Left renal pelvis (tissue), 4 donors: ENCODE measurements around the gene TNK1. TPM values are rescaled to one million over a fixed set of nuclear protein-coding genes. Genes with fewer than 3 reads are reported as not detected.
A peak's percentile ranks its signal among the peaks of the same experiment; 100 is the strongest.

Experiments used
- DNase-seq, 4 donors: peaks; one replicate each; pipeline ENCODE4 v3.0.0-alpha.2; 2013; ENCODE audit warnings: low read depth in 4 of 4, low spot score in 3 of 4
- polyA plus RNA-seq, 4 donors: library from polyadenylated mRNA; unstranded; fragments of 120-200 nt; gene quantifications; one replicate each; pipeline ENCODE4 v1.2.1, GENCODE V29; 2013; ENCODE audit not compliant: insufficient read length in 4 of 4

The TNK1 gene
- polyA plus RNA-seq, 4 donors: 1.00 to 6.1 (median 5.2) TPM

GRCh38 chr17:7429722-7430121 lies 48.8 kb downstream of the TNK1 start:
- DNase-seq: no peak

- no peak for DNase-seq
Measured at GRCh38 chr17:7431231-7431630, 50.3 kb downstream of the TNK1 start.

- no peak for DNase-seq
Measured at GRCh38 chr17:7432296-7432695, 51.4 kb downstream of the TNK1 start.

DNA sequence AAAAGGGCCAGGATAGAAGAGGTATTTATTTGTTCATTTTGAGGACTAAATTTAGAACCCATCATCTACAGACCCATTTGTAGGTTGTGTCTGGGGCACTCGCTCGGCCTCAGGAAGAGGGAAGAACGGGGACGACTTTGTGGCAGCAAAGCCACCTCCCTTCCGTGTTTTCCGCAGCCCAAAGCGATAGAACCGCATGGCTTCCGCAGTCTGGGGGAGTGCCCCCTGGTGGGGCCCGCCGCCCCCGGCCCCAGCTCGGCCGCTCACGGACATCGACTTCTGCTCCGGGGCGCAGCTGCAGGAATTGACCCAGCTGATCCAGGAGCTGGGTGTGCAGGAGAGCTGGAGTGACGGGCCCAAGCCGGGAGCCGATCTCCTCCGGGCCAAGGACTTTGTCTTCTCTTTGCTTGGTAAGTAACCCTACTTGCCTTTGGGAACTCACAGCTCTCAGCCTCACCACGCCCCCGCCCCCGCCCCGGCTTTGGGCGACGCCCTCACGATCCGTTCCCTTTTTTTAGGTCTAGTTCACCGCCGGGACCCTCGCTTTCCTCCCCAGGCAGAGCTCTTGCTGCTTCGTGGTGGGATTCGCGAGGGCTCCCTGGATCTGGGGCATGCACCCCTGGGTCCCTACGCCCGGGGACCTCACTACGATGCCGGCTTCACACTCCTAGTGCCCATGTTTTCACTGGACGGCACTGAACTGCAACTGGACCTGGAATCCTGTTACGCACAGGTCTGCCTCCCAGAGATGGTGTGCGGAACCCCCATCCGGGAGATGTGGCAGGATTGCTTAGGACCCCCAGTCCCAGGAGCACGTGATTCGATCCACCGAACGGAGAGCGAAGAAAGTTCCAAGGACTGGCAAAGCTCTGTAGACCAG lies 55.0 kb downstream of the TNK1 start:
- DNase-seq: peak in 1 of 4 donors; percentile 9

DNA sequence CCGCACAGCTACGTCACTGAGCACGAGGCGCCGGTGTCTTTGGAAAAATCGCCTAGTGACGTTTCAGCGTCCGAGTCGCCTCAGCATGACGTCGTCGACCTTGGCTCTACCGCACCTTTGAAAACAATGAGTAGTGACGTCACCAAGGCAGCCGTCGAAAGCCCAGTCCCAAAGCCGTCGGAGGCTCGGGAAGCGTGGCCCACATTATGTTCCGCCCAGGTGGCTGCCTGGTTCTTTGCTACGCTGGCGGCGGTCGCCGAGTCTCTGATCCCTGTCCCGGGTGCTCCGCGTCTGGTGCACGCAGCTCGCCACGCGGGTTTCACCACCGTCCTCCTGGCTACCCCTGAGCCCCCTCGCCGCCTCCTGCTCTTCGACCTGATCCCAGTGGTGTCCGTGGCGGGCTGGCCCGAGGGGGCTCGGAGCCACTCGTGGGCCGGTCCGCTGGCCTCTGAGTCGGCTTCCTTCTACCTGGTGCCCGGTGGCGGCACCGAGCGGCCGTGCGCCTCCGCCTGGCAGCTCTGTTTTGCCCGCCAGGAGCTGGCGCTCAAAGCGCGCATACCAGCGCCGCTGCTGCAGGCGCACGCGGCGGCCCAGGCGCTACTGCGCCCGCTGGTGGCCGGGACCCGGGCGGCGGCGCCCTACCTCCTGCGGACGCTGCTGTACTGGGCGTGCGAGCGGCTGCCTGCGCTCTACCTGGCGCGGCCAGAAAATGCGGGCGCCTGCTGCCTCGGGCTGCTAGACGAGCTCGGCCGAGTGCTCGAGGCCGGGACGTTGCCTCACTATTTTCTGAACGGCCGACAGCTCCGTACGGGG lies 55.9 kb downstream of the TNK1 start:
- peak in 1 of 4 donors; percentile 71 for DNase-seq

DNA sequence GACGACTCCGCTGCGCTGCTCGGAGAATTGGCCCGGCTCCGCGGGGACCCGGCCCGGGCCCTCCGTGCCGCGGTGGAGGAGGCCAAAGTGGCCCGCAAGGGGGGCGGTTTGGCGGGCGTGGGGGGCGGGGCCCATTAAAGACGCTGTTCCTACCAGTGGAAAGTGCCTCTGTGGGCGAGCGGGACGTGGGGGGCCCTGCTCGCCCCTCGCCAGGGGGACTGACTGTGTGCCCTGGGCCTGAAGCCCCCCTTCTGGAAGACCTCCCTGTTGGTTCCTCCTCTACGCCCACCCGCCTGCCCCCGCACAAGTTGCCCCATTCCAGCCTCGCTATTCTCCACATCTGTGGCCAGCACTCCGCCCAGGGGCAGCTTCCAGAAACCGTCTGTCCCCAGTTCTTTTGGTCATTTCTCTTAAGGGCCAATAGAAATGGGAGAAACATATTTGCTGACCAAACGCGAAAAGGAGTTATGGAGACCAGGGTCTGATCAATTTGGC lies 56.5 kb downstream of the TNK1 start:
- DNase-seq: no peak

- DNase-seq: peak in 1 of 4 donors; percentile 24
Measured at GRCh38 chr17:7437950-7438614, 57.2 kb downstream of the TNK1 start.

DNA sequence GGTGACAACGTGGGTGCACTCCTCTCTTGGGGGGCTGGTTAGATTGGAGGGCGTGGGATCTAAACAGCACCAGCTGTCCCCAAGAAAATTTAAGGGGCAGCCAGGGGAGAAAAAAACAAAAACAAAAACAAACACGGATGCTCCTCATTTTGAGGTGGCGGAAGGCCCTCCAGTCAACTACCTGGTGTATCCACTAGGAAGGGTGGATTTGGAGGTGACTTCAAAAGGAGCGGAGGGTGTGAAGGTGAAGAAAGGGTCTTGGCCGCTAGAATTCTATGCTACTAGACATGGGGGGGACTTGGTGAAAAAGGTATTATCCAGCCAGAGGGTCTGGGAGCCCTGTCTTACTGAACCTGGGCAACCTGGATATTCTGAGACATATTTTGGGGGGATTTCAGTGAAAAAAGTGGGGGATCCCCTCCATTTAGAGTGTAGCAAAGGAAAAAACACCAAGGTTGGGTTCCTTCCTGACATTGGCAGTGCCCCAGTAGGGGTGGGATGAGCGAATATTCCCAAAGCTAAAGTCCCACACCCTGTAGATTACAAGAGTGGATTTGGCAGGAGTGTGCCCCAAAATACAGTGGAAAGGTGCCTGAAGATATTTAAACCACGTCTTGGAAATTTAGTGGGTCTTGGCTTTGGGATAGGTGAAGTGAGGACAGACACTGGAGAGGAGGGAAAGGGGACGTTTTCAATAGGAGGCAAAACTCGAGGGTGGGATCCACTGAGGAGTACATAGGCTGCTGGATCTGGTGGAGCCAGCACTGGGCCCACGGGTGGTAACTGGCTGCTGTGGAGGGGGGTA lies 58.0 kb downstream of the TNK1 start:
- no peak for DNase-seq

Other genes starting within 250 kb of the TNK1 start
- gene ASGR1, start 201.7 kb upstream of the TNK1 start, polyA plus RNA-seq: 1 to 10 TPM; 3.9 to 7.9 (median 5.9) TPM
- 10 to 100 TPM; 25.8 to 50.7 (median 41.7) TPM for gene DLG4, start 161.3 kb upstream of the TNK1 start, polyA plus RNA-seq
- 100 to 1,000 TPM; 318 to 561 (median 453) TPM for gene ACADVL, start 161.2 kb upstream of the TNK1 start, polyA plus RNA-seq
- 10 to 100 TPM; 46.3 to 70.6 (median 51.4) TPM for gene DVL2, start 146.6 kb upstream of the TNK1 start, polyA plus RNA-seq
- gene PHF23, start 141.6 kb upstream of the TNK1 start, polyA plus RNA-seq: 10 to 100 TPM; 39.1 to 62.6 (median 52.5) TPM
- 100 to 1,000 TPM; 327 to 487 (median 427) TPM for gene GABARAP, start 138.6 kb upstream of the TNK1 start, polyA plus RNA-seq
- gene CTDNEP1, start 129.4 kb upstream of the TNK1 start, polyA plus RNA-seq: 100 to 1,000 TPM; 146 to 158 (median 156) TPM
- gene ELP5, start 128.9 kb upstream of the TNK1 start, polyA plus RNA-seq: 10 to 100 TPM; 45.9 to 53.5 (median 48.1) TPM
- gene CLDN7, start 118.6 kb upstream of the TNK1 start, polyA plus RNA-seq: 10 to 100 TPM in 3 of 4 donors, 1 to 10 TPM in 1; 1.3 to 58.7 (median 50.8) TPM
- gene SLC2A4, start 99.4 kb upstream of the TNK1 start, polyA plus RNA-seq: 1 to 10 TPM; 1.5 to 2.8 (median 1.9) TPM
- 1 to 10 TPM; 1.9 to 4.1 (median 2.7) TPM for gene YBX2, start 86.5 kb upstream of the TNK1 start, polyA plus RNA-seq
- gene EIF5A, start 73.5 kb upstream of the TNK1 start, polyA plus RNA-seq: 100 to 1,000 TPM; 247 to 327 (median 311) TPM
- 100 to 1,000 TPM in 1 of 4 donors, 10 to 100 TPM in 3; 73.8 to 104 (median 90.1) TPM for gene GPS2, start 65.7 kb upstream of the TNK1 start, polyA plus RNA-seq
- gene NEURL4, start 51.8 kb upstream of the TNK1 start, polyA plus RNA-seq: 10 to 100 TPM; 25.7 to 43.8 (median 27.8) TPM
- gene ACAP1, start 44.6 kb upstream of the TNK1 start, polyA plus RNA-seq: 10 to 100 TPM in 2 of 4 donors, 1 to 10 TPM in 2; 6.9 to 11.0 (median 8.8) TPM
- gene KCTD11, start 28.9 kb upstream of the TNK1 start, polyA plus RNA-seq: 10 to 100 TPM; 10.9 to 12.1 (median 11.6) TPM
- not detected for gene TMEM95, start 25.9 kb upstream of the TNK1 start, polyA plus RNA-seq
- gene PLSCR3, start 13.4 kb downstream of the TNK1 start, polyA plus RNA-seq: 10 to 100 TPM; 30.3 to 48.7 (median 39.6) TPM
- gene TMEM256, start 23.0 kb downstream of the TNK1 start, polyA plus RNA-seq: 10 to 100 TPM; 52.8 to 90.1 (median 80.5) TPM
- 10 to 100 TPM; 21.4 to 55.8 (median 32.8) TPM for gene NLGN2, start 26.8 kb downstream of the TNK1 start, polyA plus RNA-seq
- not detected for gene SPEM1, start 39.2 kb downstream of the TNK1 start, polyA plus RNA-seq
- gene SPEM2, start 44.5 kb downstream of the TNK1 start, polyA plus RNA-seq: under 1 TPM in 1 of 4 donors, not detected in 3; 0.18 TPM
- gene SPEM3, start 47.8 kb downstream of the TNK1 start, polyA plus RNA-seq: not detected
- 1 to 10 TPM; 1.1 to 4.8 (median 3.8) TPM for gene TMEM102, start 54.3 kb downstream of the TNK1 start, polyA plus RNA-seq
- 10 to 100 TPM in 1 of 4 donors, 1 to 10 TPM in 3; 5.6 to 17.1 (median 8.5) TPM for gene FGF11, start 58.4 kb downstream of the TNK1 start, polyA plus RNA-seq
- 10 to 100 TPM in 2 of 4 donors, 1 to 10 TPM in 2; 9.0 to 15.1 (median 9.8) TPM for gene CHRNB1, start 64.0 kb downstream of the TNK1 start, polyA plus RNA-seq
- gene ZBTB4, start 98.5 kb downstream of the TNK1 start, polyA plus RNA-seq: 10 to 100 TPM; 36.1 to 46.1 (median 43.4) TPM
- gene SLC35G6, start 100.4 kb downstream of the TNK1 start, polyA plus RNA-seq: under 1 TPM in 2 of 4 donors, not detected in 2; 0.12 to 0.46 TPM
- 100 to 1,000 TPM; 105 to 159 (median 123) TPM for gene POLR2A, start 103.3 kb downstream of the TNK1 start, polyA plus RNA-seq
- gene TNFSF12, start 168.0 kb downstream of the TNK1 start, polyA plus RNA-seq: 10 to 100 TPM; 20.3 to 43.5 (median 25.8) TPM
- 10 to 100 TPM in 3 of 4 donors, 1 to 10 TPM in 1; 7.1 to 15.7 (median 12.7) TPM for gene TNFSF13, start 177.7 kb downstream of the TNK1 start, polyA plus RNA-seq
- 10 to 100 TPM; 57.4 to 83.0 (median 73.6) TPM for gene SENP3, start 180.8 kb downstream of the TNK1 start, polyA plus RNA-seq
- 10 to 100 TPM; 32.3 to 70.7 (median 54.9) TPM for gene CD68, start 198.5 kb downstream of the TNK1 start, polyA plus RNA-seq
- 100 to 1,000 TPM in 3 of 4 donors, 10 to 100 TPM in 1; 75.1 to 114 (median 112) TPM for gene MPDU1, start 202.8 kb downstream of the TNK1 start, polyA plus RNA-seq
- gene SOX15, start 209.0 kb downstream of the TNK1 start, polyA plus RNA-seq: 10 to 100 TPM in 1 of 4 donors, 1 to 10 TPM in 3; 2.5 to 10.5 (median 3.6) TPM
- 10 to 100 TPM; 42.8 to 55.0 (median 45.2) TPM for gene FXR2, start 233.8 kb downstream of the TNK1 start, polyA plus RNA-seq
- 100 to 1,000 TPM in 3 of 4 donors, 10 to 100 TPM in 1; 86.6 to 152 (median 114) TPM for gene SAT2, start 246.7 kb downstream of the TNK1 start, polyA plus RNA-seq
- gene SHBG, start 249.0 kb downstream of the TNK1 start, polyA plus RNA-seq: 1 to 10 TPM; 2.3 to 5.1 (median 4.0) TPM